Heart right ventricle (tissue), 16 donors: ENCODE measurements around the gene UPF2. TPM values are rescaled to one million over a fixed set of nuclear protein-coding genes. Genes with fewer than 3 reads are reported as not detected.

ENCODE experiments used
- ATAC-seq, 8 donors: fragments of 200-7000 bp; cut with Tn5 transposase; one replicate each; pipeline ENCODE4 v1.9.1; 2020; ENCODE audit warnings: mild to moderate bottlenecking in 8 of 8, moderate library complexity in 8 of 8, moderate number of reproducible peaks in 1 of 8
- DNase-seq, 2 donors: peaks; one replicate each; pipeline ENCODE4 v3.0.0-alpha.2; 2020
- H3K27ac ChIP-seq, 10 donors: fragments of 200-600 bp; sonication (generic) in 2 of 10; one replicate each; pipeline versions ENCODE4 v1.5.0 to v1.8.0; 2020 to 2022; ENCODE audit warnings: mild to moderate bottlenecking in 3 of 10
- H3K27me3 ChIP-seq, 7 donors: fragments of 200-600 bp; one replicate each; pipeline ENCODE4 v1.8.0; 2021 to 2022; ENCODE audit warnings: mild to moderate bottlenecking in 2 of 7
- H3K36me3 ChIP-seq, 9 donors: fragments of 200-600 bp; sonication (generic) in 1 of 9; one replicate each; pipeline versions ENCODE4 v1.5.0 to v1.8.0; 2020 to 2022; ENCODE audit warnings: mild to moderate bottlenecking in 2 of 9
- H3K4me1 ChIP-seq, 9 donors: fragments of 200-600 bp; sonication (generic) in 1 of 9; one replicate each; pipeline versions ENCODE4 v1.5.0 to v1.8.0; 2020 to 2022; ENCODE audit warnings: mild to moderate bottlenecking in 4 of 9
- H3K4me3 ChIP-seq, 10 donors: fragments of 200-600 bp; sonication (generic) in 2 of 10; one replicate each; pipeline versions ENCODE4 v1.5.0 to v1.8.0; 2020 to 2022; ENCODE audit warnings: mild to moderate bottlenecking in 7 of 10, moderate library complexity in 2 of 10
- H3K9me3 ChIP-seq, 11 donors: fragments of 200-600 bp in 10 of 11; sonication (generic) in 2 of 11; one replicate each; pipeline versions ENCODE4 v1.5.0 to v1.8.0; 2013 to 2022; ENCODE audit warnings: mild to moderate bottlenecking in 2 of 11, control low read depth in 1 of 11, moderate library complexity in 1 of 11
- WGBS, 2 donors: extraction: QIAGEN DNeasy Blood & Tissue Kit; methylation state at CpG; one replicate each; pipeline ENCODE4 v1.1.7; 2013; ENCODE audit warnings: inconsistent platforms in 1 of 2; 5-methylcytosine and 5-hydroxymethylcytosine counted together
- intact Hi-C, 10 donors: fragments of 100-400 bp; cut with DNase I; formaldehyde crosslinking; loops; one replicate each; pipeline versions ENCODE4 v1.11.1 to v1.14.2; 2022
- polyA plus RNA-seq, 2 donors: library from polyadenylated mRNA; stranded (reverse); fragments of 200-250 nt; gene quantifications; one replicate each; pipeline ENCODE4 v1.2.3, GENCODE V29; 2013
- total RNA-seq, 10 donors: library from RNA; stranded (reverse); fragmentation: NEBNext Ultra II Directional in 3 of 10; extraction: Animal tissue kit (Norgen Biotek cat#: 25700) in 3 of 10; gene quantifications; one replicate each; pipeline versions ENCODE4 v1.2.1 to v1.2.4, GENCODE V29; 2021 to 2023
- TF ChIP-seq, protein P1 (sequence below), 9 donors: fragments of 200-600 bp; sonication (generic) in 2 of 9; IDR thresholded peaks; one replicate each; pipeline versions ENCODE4 v1.5.0 to v1.8.0; 2021 to 2022; ENCODE audit warnings: antibody characterized with exemption in 9 of 9, mild to moderate bottlenecking in 5 of 9, moderate library complexity in 1 of 9
- donor health status: Arrhythmogenic right ventricular cardiomyopathy.
- donor health status: ischemic (EF 13 %, LVEDD 7.1; RV severe dilation, severe dysfunction).
- donor health status: healthy with polysubstance abuse.
- donor health status: DM: no; HTN: yes; CAD: no.
- donor health status: DM: no; HTN: no; CAD: no.
- donor health status: ischemic (EF 25% LVEDD 6.9; RV normal size, moderate dysfunction).
- donor health status: ischemic (EF 25% LVEDD 5.7; RV mildly dilated, moderate dysfunction).
- donor health status: healthy.
- donor health status: DM: yes; HTN: yes; CAD: no.
- donor health status: Ischemic cardiomyopathy.
- donor health status: ischemic (EF 35%, LVEDD 5.7; RV mildly dilated, moderate dysfunction).
- donor health status: nonischemic (EF 11% LVEDD 7.7; RV severe dilation, severe dysfunction).
- donor health status: DM: yes; HTN: yes; CAD: no.
- donor health status: PGD.
- donor health status: ischemic (EF 29% LVEDD 5.4; RV normal size, mild dysfunction).
- donor health status: nonischemic (EF 23%, LVEDD 6.1; RV moderate dilation, normal function).

UPF2 gene
- total and polyA plus RNA-seq, 12 donors: 7.9 to 20.2 (median 15.3) TPM

DNA sequence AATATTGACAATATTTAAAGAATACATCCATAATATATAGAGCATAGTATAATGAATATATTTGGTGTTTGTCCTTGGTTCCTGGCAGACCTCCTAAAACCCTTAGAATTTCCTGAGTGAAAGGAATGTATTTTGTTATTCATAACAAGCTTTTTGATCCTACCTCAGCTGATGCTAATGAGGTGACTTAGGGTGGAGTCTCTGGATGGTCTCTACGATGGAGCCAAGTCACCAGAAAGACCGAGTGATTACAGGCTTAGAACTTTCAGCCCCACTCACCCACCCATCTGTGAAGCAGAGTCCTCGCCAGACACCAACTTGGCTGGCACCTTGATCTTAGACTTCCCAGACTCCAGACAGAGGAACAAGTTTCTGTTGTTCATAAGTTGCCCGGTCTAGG is 35.9 kb downstream of the UPF2 start:
- no peak for DNase-seq
- no peak overlapping the region for H3K27ac ChIP-seq
- TF ChIP-seq, protein P1, sequence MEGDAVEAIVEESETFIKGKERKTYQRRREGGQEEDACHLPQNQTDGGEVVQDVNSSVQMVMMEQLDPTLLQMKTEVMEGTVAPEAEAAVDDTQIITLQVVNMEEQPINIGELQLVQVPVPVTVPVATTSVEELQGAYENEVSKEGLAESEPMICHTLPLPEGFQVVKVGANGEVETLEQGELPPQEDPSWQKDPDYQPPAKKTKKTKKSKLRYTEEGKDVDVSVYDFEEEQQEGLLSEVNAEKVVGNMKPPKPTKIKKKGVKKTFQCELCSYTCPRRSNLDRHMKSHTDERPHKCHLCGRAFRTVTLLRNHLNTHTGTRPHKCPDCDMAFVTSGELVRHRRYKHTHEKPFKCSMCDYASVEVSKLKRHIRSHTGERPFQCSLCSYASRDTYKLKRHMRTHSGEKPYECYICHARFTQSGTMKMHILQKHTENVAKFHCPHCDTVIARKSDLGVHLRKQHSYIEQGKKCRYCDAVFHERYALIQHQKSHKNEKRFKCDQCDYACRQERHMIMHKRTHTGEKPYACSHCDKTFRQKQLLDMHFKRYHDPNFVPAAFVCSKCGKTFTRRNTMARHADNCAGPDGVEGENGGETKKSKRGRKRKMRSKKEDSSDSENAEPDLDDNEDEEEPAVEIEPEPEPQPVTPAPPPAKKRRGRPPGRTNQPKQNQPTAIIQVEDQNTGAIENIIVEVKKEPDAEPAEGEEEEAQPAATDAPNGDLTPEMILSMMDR (IDR thresholded peaks at IDR 0.05): no peak
- no peaks in the 10 kb centered on the region for H3K27me3 ChIP-seq
- no peak overlapping the region for H3K4me3 ChIP-seq
- peaks cover 0 to 100% (median 37%) of the 10 kb centered on the region in 9 donors for H3K36me3 ChIP-seq
- no peak for ATAC-seq
- WGBS, 2 donors: 84 to 87% methylated on average over 4 of the region's 4 CpGs
- H3K9me3 ChIP-seq: peaks cover 0 to 27% (median 8%) of the 10 kb centered on the region in 11 donors
- no peaks in the 10 kb centered on the region for H3K4me1 ChIP-seq
- intact Hi-C loops: no loop called here

DNA sequence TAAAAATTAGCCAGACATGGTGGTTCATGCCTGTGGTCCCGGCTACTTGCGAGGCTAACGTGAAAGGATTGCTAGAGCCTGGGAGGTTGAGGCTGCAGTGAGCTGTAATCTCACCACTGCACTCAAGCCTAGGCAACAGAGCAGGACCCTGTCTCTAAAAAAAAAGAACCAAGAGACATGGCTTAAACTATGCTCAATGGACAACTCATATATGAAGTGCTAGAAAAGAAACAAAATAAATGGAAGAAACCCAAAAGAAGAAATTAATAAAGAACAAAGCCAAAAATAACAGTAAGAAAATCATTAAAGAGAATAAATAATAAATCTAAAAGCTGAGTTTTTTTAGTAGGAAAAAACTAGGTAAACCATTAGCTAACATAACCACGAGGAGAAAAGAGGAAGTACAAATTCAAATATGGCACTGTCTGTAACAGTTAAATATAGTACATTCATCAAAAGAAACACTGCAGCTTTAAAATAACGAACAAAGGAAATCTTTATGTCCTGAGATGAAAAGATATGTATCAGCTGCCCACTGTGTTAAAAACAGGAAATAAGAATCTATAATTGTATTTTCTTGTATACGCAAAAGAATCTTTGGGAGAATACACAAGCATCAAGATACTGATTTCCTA is 48.7 kb downstream of the UPF2 start:
- H3K9me3 ChIP-seq: no peaks in the 10 kb centered on the region
- ATAC-seq (no peak), DNase-seq (no peak)
- intact Hi-C loops: no loop called here
- no peak overlapping the region for H3K4me3 ChIP-seq
- H3K4me1 ChIP-seq: peaks cover 0 to 10% (median 0%) of the 10 kb centered on the region in 9 donors
- no peaks in the 10 kb centered on the region for H3K27me3 ChIP-seq
- TF ChIP-seq, protein P1 (IDR thresholded peaks at IDR 0.05): no peak
- WGBS, 2 donors: 69 to 76% methylated on average over 6 of the region's 6 CpGs
- peak overlapping the region in 1 of 10 donors; percentile 12 for H3K27ac ChIP-seq
- H3K36me3 ChIP-seq: peaks cover 0 to 88% (median 20%) of the 10 kb centered on the region in 9 donors

DNA sequence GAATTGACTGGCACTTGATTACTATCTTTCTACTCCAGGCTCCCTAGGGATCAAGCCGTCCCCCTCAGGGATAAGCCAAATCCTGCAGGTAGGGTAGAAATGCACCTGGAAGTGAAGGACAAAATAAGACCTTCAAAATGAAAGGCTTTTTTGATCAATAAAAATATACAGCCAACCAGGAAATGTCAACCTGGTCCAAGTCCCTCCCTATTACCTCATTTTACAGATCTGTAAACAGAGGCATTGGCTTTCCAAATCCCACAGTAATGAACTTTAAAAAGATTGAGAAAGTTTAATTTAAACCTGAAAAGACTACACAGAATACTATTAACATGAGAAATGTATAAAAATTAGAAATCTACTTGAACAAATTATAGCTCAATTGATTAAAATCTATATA is 53.7 kb downstream of the UPF2 start:
- Histone ChIP-seq H3K4me1 (peaks cover 0 to 9% (median 0%) of the 10 kb centered on the region in 9 donors), H3K4me3 (no peak overlapping the region), H3K36me3 (peaks cover 0 to 87% (median 4%) of the 10 kb centered on the region in 9 donors), H3K27ac (no peak overlapping the region), H3K27me3 (no peaks in the 10 kb centered on the region), H3K9me3 (no peaks in the 10 kb centered on the region)
- DNase-seq: no peak
- intact Hi-C loops: loop anchor here in 8 of 10 donors (5.0 to 10.0 kb wide), 4 partner anchors 192 to 464 kb away; no protein-coding TSS in a partner anchor
- WGBS, 2 donors: 75 to 85% methylated on average over 1 of the region's 1 CpG
- TF ChIP-seq, protein P1 (IDR thresholded peaks at IDR 0.05): no peak
- ATAC-seq: no peak

DNA sequence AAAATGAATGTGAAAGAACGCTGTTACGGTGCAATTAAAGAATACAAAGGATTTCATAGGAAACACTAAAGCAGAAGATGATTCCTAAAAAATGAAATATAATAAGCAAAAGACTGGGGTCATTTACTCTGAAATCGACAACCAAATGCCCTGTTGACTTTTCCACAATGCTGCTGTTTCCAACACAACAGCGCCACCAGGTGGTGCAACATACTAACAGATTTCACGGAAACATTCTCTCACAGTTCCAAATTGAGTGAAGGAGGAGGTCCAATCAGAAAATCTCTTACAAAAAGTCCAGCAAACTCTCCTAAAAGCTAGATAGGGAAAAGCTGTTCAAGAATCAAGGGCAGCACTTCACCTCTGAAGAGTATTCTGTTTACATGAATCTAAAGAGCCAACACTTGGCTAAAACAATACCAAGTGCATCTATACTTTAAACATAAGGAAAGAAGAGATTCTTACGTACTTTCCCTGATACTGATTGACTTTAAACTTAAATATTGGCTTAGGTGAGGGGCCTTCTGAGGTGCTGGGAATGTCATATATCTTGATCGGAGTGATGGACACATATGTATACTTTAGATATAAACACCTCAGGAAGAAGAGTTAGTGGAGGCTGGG is 55.9 kb downstream of the UPF2 start:
- 44 to 47% methylated on average over 7 of the region's 7 CpGs for WGBS, 2 donors
- TF ChIP-seq, protein P1 (IDR thresholded peaks at IDR 0.05): peak; percentile 67 to 93 (median 85)
- Histone ChIP-seq H3K9me3 (no peaks in the 10 kb centered on the region), H3K27ac (no peak overlapping the region), H3K4me3 (no peak overlapping the region), H3K27me3 (no peaks in the 10 kb centered on the region), H3K4me1 (peaks cover 0 to 9% (median 0%) of the 10 kb centered on the region in 9 donors), H3K36me3 (peaks cover 0 to 87% (median 4%) of the 10 kb centered on the region in 9 donors)
- DNase-seq: peak; percentile 57 to 68
- peak in 6 of 8 donors; percentile 25 to 70 (median 66) for ATAC-seq
- intact Hi-C loops: loop anchor here in 9 of 10 donors (2.0 to 10.0 kb wide), 5 partner anchors 189 to 462 kb away; no protein-coding TSS in a partner anchor
